C4-2B (cell line): ENCODE measurements around the gene LRRC41.

Experiments
- CTCF ChIP-seq: fragments of 450-650 bp; conservative IDR thresholded peaks from 2 replicates; pipeline ENCODE4 v1.5.1; 2017; ENCODE audit warnings: mild to moderate bottlenecking
- ZFX ChIP-seq: fragments of 450-650 bp; IDR thresholded peaks from 2 replicates; pipeline ENCODE4 v1.6.1; 2017

DNA sequence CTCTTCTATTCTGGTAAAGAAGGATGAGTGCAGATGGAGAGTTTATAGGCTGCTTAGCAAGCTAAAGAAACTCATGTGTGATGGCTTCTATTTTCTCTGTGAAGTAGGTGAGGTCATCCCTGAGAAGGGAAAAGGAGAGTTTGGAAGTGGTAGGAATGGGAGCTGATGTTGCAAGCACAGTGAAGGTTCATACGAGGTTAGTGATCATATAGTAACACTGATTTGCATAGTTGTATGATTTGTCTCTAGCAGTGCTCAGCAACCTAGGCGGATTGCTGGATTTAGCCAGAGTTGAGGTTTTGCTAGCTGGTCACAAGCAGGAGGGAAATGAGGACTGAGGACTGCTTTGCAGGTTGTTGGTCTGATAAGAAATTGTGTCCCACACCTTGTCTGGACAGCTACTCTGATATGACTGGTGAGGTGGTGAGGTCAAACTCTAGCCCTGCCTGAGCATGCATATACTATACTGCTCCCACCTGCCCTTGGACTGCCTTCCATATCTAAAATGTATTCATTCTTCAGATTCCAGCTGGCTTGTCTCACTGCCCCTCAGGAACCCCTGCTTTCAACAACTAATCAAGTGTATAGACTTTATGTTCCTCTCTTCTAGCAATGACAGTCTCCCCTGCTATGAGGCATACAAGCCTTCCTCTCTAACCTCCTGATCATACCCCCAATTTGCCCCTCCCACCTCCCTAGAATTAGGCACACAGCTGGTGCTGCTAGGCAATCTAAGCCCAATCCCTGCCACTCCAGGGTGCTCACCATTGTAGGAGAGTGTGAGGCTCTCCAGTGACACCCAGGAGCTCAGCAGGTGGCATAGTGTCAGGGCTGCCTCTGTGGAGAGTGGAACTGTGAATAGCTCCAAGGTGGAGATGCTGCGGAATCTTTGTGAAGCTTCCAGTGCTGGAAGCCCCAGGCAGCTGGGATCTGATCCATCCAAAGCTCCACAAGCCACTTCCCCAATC is 18.5 kb downstream of the LRRC41 start:
- TF ChIP-seq CTCF (no peak), ZFX (no peak)
